ENCODE measurements around the gene KRT79.

DNA sequence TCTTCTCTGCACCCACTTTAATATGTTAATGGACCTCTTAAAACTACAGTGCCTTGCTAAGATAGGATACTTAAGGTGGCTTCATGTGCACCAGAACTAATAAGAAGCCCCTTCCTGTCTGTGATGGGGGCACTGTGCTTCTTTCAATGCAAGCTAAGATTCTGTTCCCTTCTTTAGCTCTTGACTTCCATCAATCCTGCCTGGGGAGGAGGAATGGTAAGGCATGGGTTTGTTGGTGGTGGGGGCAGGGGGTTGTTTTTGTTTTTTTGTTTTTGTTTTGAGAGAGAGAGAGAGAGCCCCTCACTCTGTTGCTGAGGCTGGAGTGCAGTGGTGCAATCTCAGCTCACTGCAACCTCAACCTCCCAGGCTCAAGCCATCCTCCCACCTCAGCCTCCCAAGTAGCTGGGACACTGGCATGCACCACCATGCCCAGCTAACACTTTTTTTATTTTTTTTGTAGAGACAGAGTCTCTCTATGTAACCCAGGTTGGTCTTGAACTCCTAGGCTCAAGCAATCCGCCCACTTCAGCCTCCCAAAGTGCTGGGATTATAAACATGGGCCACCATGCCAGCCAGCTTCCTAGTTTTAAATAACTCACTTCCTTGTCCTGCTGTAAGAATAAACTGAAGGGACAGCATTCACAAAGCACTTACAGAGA is 33.7 kb downstream of the KRT79 start:
- TF ChIP-seq, protein P1, sequence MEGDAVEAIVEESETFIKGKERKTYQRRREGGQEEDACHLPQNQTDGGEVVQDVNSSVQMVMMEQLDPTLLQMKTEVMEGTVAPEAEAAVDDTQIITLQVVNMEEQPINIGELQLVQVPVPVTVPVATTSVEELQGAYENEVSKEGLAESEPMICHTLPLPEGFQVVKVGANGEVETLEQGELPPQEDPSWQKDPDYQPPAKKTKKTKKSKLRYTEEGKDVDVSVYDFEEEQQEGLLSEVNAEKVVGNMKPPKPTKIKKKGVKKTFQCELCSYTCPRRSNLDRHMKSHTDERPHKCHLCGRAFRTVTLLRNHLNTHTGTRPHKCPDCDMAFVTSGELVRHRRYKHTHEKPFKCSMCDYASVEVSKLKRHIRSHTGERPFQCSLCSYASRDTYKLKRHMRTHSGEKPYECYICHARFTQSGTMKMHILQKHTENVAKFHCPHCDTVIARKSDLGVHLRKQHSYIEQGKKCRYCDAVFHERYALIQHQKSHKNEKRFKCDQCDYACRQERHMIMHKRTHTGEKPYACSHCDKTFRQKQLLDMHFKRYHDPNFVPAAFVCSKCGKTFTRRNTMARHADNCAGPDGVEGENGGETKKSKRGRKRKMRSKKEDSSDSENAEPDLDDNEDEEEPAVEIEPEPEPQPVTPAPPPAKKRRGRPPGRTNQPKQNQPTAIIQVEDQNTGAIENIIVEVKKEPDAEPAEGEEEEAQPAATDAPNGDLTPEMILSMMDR (IDR thresholded peaks at IDR 0.05): no peak
- no peak for TF ChIP-seq POLR2A (IDR thresholded peaks at IDR 0.05)
